GM19452 (cell line): Measurements from ENCODE around the gene FUOM.
"Not testable (repeated sequence)": the region's sequence is repeated elsewhere in the genome, so short reads cannot be mapped to it uniquely, and the experiment has no call there.

Source experiments
- ATAC-seq: cut with Tn5 transposase; IDR thresholded peaks from one replicate; pipeline ENCODE4 v1.9.1; 2021; ENCODE audit not compliant: unreplicated experiment

FUOM gene

DNA sequence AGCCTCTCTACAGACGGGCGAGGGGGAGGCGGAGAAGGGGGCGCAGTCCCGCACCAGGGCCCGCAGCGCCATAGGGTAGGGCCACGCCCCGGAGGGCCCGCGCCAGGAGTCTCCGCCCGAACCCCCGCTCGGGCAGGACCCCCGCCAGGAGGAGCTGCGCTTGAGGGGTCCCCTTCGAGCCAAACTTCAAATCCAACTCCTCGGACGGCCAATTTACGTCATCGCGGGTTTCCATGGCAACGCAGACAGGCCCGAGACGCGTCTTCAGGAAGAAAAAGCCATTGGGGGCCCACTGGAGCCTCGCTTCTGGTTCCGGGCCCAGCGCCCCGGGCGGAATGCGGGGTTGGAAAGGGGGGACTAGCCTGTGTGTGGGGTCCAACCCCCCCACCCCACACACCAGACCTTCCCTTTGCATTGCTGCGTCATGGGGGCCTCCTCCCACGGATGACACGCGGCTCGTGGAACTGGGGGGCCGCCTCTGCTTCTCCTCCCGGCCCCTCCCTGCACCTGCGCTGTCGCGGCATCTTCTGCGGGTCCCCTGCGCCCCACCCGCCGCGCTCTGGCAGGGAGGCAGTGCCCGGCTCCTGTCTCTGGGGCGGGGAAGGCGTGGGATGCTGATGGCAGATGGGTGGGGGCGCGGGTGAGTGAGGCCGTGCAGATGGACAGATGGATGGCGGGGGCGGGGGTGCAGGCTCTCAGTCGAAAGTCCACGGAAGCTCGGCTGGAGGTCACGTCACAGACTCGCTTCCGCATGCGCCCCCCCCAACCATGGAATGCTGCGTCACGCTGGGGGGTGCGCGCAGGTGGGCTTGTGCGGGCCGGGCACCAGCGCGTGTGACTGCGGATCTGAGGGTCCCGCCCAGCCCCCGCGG lies 22.3 kb downstream of the FUOM start:
- no peak for ATAC-seq

DNA sequence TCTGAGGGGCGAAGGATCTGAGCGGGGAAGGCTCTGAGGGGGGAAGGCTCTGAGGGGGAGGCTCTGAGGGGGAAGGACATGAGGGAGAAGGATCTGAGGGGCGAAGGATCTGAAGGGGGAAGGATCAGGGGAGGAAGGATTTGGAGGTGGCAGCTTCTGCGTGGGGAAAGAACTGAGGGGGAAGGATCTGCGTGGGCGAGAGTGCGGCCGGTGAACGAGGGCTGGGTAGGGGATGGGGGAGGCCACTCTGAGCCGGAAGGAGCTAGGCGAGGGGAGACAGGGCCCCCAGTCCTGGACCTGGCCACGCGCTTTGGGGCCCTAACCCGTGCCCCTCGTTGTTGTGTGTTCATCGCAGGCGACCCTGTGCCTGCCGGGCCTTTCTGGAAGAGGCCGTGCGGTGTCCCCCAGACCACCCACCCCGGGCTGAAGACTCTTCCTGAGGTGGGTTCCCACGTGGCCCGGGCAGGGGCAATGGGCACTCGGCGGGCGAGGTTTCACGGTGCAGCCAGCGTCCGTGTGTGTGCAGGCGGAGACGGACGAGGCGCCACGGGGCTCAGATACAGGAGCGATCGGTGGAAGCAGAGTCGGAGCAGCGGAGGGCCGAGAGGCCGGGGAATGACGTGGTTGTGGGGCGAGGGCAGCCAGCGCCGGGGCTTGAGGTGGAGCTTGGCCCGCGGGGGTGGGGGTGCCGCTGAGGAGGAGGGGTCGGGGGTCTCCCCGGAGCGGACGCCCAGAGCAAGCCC lies 23.1 kb downstream of the FUOM start:
- ATAC-seq, result no peak

GRCh38 chr10:133332936-133333699 lies 24.7 kb downstream of the FUOM start:
- no peak for ATAC-seq

DNA sequence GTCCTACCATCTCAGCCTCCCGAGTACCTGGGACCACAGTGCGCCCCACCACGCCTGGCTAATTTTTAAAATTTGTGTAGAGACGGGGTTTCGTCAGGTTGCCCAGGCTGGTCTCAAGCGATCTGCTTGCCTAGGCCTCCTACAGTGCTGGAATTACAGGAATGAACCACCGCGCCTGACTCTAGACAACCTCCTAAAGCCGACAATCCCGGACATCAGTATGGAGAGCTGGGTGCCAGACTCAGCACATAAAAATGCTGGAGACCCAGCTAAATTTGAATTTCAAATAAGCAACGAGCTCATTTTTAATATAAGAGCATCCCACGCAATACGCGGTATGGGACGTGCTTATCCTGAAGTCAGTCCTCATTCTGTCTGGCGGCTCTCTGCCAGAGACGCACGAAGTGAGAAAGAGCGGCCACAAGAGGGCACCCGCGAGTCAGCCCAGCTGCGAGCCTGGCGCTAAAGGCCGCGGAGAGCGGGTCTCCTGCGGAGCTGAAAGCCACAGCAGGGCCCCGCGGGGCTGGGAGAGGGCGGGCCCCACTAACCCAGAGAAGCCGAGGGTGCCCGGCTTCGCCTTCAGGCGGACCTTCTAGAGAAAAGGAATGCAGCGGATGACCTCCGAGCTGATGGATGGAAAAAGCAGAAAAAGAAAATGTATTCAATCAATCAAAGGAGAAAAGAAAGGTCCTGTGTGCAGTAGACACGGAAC lies 28.2 kb downstream of the FUOM start:
- ATAC-seq, result peak; percentile 74

DNA sequence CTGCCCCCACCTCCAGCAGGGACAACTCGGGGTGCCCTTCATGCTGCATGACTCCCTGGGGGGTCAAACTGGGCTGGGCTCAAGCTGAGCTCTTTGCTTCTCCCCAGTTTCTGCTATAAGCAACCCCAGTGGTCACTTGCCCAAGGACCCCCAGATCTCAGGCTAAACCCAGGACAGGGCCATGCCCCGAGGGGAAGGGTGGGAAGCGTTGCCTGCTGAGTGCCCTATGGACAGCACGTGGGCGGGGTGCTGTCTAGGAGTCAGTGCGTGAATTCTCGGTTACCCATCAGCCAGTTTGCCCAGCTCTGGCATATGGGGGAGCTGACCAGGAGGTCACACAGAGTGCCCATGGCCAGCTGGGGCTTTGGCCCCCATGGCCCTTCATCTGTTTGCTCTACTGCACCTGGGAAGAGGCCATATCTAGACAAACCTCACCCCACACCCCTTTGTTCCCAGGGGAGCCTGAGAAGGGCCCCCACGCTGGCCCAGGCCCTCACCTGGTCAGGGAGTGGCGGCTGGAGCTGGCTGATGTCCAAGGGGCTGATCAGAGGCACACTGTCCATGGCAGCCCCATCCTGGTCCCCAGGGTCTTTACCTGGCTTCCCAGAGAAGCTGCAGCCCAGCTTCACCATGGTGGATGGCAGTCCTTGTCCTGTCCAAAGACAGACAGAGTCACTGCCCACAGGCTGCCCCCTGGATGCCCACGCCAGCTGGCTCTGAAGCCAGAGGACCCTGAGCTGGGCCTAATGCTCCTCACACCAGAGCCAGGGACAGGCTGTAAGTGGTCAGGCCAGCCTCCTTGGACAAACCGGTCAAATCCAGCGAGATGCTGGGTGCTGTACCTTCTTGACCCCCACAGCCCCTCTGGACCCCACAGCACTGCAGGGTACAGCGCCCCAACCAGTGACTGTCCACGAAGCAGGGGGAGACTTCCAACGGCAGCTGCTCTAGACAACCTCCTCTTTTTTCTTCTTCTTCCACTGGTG lies 29.2 kb downstream of the FUOM start:
- no peak for ATAC-seq

DNA sequence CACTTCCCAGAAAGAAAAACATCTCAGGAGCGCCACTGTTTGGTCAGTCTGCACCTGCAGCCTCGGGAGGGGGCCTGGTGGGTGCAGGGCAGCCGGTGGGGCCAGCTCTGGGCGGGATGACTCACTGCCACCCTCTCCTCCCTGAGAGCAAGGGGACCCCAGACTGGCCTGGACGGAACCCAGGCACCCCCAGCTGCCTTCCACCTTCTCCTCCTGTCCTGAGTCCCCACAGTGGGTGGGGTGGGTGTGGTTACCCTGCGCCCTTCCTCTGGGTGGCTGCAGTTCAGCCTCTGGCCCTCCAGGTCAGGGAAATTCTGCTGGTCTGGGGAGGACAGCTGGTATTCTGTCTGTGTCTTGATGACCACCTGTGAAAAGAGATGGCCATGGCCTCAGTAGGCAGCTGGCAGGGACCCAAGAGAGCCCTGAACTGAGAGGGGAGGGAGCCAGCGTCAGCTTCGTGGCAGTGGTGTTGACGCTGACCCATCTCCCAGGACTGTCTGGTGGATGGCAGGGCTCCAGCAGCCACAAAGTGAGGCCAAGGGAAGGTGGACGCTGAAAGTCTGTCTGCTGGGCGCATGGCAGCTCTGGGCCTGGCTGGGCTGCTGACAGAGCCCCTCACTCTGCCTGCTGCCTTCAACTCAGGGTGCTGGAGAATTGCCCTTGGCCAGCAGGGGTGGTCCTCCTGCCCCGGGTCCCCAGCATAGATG lies 30.0 kb downstream of the FUOM start:
- no peak for ATAC-seq

DNA sequence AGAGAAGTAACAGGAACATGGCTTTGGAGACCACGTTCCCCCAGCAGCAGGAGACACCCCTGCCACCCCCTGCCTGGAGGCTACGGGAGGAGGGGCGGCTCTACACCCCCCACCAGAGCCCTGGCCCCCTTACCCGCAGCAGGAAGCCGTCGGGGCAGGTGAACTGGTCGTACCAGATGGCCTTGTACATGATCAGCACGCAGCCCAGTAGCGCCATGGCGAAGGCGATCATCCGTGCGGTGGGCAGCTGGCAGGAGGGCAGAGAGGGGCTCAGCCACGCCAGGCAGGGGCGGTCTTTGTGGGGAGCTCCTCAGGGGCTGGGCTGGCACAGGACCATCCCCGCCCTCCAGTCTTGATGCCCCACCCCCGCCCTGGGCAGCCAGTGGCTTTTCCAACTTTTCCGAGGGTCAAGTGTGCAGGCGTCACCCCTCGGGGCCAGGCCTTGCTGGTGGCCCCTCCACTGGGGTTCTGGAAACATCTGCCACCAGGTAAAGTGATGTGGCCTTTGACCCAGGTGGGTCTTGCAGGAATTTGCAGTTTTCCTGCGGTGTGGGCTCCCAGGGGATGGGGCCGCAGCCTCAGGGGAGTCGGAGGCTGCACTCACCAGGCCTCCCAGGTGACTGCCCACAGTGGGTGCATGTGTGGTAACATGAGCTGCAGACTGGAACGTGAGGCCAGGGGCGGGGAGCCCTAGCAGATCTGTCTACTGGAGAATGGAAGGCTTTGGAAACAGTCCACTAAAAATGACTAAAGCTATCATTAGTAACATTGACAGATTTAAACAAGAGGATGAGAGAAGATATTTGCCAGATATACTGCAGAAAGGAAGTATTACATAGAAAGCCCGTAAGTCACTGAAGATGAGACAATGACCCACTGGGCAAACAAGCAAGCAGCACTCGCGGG lies 30.8 kb downstream of the FUOM start:
- ATAC-seq, result no peak

DNA sequence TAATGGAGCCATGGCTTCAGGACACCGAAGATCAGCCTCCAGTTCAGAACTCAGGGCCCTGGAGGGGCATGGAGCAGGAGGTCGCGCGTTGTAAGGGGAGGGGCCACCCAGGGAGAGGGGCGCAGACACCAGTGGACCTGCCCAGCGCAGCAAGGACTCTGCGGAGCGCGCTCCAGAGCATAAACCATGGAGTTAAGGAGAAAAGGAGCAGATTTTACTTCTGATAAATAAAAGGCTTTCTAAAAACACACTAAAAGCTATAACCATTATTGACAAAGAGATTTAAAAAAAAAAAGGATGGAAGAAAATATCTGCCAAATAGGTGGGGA lies 31.6 kb downstream of the FUOM start:
- no peak for ATAC-seq

DNA sequence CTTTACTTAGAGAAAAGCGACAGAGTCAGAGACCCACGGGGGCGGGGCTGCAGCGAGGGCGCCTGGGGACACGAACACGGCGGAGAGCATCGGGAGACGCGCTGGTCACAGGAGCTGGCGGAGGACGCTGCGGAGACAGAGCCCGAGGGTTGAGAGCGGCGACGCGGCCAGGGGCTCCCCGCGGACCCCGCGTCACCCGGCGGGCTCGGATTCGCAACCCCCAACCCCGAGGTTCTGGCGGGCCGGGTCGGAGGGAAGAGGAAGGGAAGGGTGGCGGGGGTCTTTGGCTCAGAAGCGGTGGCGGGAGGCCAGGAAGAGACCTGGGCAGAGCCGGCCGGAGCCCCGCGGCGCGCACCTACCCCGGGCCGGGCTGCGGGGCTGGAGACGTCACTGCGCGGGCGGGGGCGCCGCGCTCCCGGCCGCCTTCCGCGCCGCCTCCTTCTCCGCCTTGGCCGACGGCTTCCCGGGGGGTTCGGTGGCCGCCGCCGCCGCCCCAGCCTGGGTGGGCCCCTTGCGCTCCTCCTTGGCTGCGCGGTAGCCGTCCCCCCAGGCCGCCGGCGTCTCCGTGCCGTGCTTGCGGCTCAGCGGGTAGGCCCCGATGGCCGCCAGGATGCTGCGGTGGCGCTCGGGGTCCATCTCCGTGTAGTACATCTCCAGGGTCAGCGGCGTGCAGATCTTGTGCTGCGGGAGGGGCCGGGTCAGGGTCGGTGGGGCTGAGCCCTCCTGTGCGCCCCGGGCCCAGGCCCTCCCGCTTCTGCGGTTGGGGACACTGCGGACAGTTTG lies 32.2 kb downstream of the FUOM start:
- ATAC-seq, result no peak

GRCh38 chr10:133324857-133325260 lies 33.0 kb downstream of the FUOM start:
- ATAC-seq, result no peak

DNA sequence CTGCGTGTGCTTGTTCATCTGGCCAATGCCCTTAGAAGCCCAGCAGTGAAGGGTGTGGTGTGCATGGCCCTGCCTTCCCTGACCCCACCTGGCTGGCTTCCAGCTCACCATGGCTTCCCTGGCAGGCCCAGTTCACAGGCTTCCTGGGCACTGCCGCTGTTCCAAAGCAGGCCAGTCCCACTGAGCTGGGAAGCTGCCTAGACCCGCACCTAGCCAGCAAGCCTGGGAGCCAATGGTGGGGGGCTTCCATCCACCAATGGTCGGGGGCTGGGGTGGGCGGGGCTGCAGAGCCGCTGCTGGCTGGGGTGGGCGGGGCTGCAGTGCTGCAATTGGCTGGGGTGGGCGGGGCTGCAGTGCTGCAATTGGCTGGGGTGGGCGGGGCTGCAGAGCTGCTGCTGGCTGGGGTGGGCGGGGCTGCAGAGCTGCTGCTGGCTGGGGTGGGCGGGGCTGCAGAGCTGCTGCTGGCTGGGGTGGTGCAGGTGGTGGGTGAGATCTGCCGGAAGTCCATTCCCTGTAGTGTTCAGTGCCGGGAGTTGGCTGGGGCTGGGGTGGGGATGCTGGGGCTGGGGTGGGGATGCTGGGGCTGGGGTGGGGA lies 33.5 kb downstream of the FUOM start:
- ATAC-seq, result no peak

GRCh38 chr10:133322064-133322709 lies 35.6 kb downstream of the FUOM start:
- ATAC-seq, result not testable (repeated sequence)

DNA sequence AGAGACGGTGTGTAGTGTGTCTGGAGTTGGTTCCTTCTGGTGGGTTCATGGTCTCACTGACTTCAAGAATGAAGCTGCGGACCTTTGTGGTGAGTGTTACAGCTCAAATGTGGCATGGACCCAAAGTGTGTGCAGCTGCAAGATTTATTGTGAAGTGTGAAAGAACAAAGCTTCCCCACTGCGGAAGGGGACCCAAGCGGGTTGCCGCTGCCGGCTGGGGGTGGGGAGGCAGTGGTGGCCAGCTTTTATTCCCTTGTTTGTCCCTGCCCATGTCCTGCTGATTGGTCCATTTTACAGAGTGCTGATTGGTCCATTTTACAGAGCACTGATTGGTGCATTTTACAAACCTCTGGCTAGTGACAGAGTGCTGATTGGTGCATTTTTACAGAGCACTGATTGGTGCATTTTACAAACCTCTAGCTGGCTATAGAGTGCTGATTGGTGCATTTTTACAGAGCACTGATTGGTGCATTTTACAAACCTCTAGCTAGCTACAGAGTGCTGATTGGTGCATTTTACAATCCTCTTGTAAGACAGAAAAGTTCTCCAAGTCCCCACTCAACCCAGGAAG lies 36.9 kb downstream of the FUOM start:
- not testable (repeated sequence) for ATAC-seq

GRCh38 chr10:133318494-133319127 lies 39.2 kb downstream of the FUOM start:
- peak; percentile 88 for ATAC-seq

- no peak for ATAC-seq
Observed at GRCh38 chr10:133316732-133317131, 41.1 kb downstream of the FUOM start.

DNA sequence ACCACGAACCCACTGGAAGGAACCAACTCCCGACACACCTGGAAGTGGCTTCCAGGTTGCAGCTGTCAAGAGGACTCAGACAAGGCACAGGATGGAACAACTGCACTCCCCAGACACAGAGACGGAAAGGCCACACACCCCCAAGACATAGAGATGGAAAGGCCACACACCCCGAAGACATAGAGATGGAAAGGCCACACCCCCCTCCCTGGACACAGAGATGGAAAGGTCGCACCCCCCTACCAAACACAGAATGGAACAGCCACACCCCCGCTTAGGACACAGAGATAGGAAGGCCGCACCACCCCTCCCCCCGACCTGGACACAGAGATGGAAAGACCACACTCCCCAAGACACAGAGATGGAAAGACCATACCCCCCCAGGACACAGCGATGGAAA lies 41.6 kb downstream of the FUOM start:
- no peak for ATAC-seq
